ENCODE measurements around the gene ALOX12.

Gene ALOX12

DNA sequence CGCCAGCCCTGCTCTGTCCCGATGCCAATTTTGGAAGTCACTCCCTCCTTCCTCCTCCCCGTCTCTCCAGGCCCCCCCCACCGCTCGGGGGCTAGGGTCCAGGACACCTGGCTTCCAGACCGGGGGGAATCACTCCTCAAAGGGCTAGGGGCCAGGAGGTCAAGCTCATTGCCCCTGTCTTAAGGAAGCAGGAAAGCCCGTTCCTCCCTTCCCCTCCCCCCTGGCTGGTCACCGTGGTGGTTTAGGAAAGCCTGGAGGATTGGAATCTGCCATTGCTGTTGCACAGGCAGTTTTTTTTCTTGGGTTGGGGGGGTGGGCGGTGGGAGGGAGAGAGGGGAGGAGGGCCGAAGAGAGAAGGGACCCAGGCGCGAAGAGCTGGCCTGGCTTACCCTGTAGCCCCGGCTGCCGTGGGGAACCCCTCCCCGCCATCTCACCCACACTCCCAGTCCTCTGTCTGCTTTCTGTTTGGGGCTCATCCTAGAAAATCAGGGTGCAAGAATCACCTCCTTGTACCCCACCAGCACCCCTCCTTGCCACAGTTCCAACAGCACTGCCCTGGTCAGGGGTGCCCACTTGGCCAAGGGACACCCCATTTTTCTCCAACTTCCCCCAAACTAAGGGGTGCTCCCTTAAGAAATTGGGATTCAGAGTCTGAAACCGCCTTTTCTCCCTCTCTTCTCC lies 24.1 kb downstream of the ALOX12 start:
- Histone ChIP-seq H3K9ac (no peak overlapping the region), H3K4me2 (peak overlapping the region; percentile 49)

DNA sequence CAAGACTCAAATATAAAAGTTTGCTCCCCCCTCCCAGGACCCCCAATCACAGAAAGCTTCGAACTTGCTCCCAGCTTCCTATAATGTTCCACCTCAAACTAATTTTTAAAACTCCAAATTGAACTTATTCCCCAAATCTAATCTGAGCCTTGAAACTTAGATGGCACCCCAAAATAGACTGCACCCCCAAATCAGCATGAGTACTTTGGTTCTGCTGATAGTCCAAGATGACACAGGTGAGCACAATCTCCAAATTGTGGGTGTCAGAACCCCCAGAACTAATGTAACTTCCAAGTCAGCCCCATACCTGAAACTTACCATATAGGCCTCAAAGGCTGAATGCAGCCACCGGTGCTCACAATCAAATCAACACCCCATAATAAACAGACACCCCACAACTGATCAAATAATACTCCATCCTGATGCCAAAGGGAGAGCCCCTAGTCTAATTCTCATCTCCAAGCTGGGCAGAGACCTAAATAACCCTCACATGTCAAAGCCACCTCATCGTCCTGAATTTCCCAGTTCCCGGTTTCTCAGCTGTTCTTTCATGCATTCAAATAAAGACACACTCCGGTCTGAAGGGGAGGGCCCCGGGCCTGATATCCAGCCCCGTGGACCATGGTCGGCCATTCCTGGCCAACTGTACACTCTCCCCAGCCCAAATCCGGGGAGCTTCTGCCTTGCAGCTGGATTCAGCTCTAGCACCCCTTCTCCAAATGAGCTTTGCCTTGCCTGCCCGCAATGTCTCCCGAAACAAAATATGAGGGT lies 25.2 kb downstream of the ALOX12 start:
- Histone ChIP-seq H3K36me3 (0 out of 2 replicates have a peak, but pooled peaks cover 8% of the 10 kb centered on the region), H3K27ac (peak overlapping the region; percentile 77; the same call in 1 of the 2 replicates), H3K4me3 (no peak overlapping the region), H3K9ac (peak overlapping the region; percentile 72; the same call in 1 of the 2 replicates), H3K4me1 (peaks cover 79% of the 10 kb centered on the region), H3K9me3 (no peaks in the 10 kb centered on the region), H3K27me3 (peaks cover 32% of the 10 kb centered on the region), H4K20me1 (no peaks in the 10 kb centered on the region), H3K4me2 (peak overlapping the region; percentile 81)
- TF ChIP-seq Cebpa-rat (IDR thresholded peaks at IDR 0.05) = no peak

More for the DNA sequence above, 24.1 kb downstream of the ALOX12 start:
- no peak for TF ChIP-seq Cebpa-rat (IDR thresholded peaks at IDR 0.05)
- peaks cover 32% of the 10 kb centered on the region for H3K27me3 ChIP-seq
- H3K4me3 ChIP-seq = no peak overlapping the region
- no peaks in the 10 kb centered on the region for H4K20me1 ChIP-seq
- H3K4me1 ChIP-seq = peaks cover 89% of the 10 kb centered on the region
- H3K9me3 ChIP-seq = no peaks in the 10 kb centered on the region
- H3K36me3 ChIP-seq = 0 out of 2 replicates have a peak, but pooled peaks cover 8% of the 10 kb centered on the region
- peak overlapping the region; percentile 35; the same call in 1 of the 2 replicates for H3K27ac ChIP-seq

GRCh38 chr17:7021993-7022778 lies 26.3 kb downstream of the ALOX12 start:
- peaks cover 73% of the 10 kb centered on the region for H3K4me1 ChIP-seq
- peaks cover 32% of the 10 kb centered on the region for H3K27me3 ChIP-seq
- H3K9me3 ChIP-seq = no peaks in the 10 kb centered on the region
- H3K4me2 ChIP-seq = peak overlapping the region; percentile 81
- no peak for TF ChIP-seq Cebpa-rat (IDR thresholded peaks at IDR 0.05)
- H3K9ac ChIP-seq = peak overlapping the region; percentile 72
- no peaks in the 10 kb centered on the region for H4K20me1 ChIP-seq
- 0 out of 2 replicates have a peak, but pooled peaks cover under 1% of the 10 kb centered on the region for H3K36me3 ChIP-seq
- H3K4me3 ChIP-seq = peak overlapping the region; percentile 61
- peak overlapping the region; percentile 77 for H3K27ac ChIP-seq

GRCh38 chr17:7022781-7023571 lies 27.1 kb downstream of the ALOX12 start, which contains the start of gene BCL6B:
Gene BCL6B, plus strand, starts transcription at chr17:7023050. Its CDS starts 622 bp downstream, at chr17:7023672.
- peaks cover 70% of the 10 kb centered on the region for H3K4me1 ChIP-seq
- peak within 1 kb of the TSS; percentile 72 for H3K9ac ChIP-seq
- peak within 1 kb of the TSS; percentile 61 for H3K4me3 ChIP-seq
- H3K9me3 ChIP-seq = no peaks in the 10 kb centered on the region
- TF ChIP-seq Cebpa-rat (IDR thresholded peaks at IDR 0.05) = no peak
- 0 out of 2 replicates have a peak, but pooled peaks cover 4% of the 10 kb centered on the region for H3K36me3 ChIP-seq
- peak within 1 kb of the TSS; percentile 77 for H3K27ac ChIP-seq
- H3K27me3 ChIP-seq = peaks cover 32% of the 10 kb centered on the region
- H4K20me1 ChIP-seq = no peaks in the 10 kb centered on the region
- peak within 1 kb of the TSS; percentile 81 for H3K4me2 ChIP-seq

DNA sequence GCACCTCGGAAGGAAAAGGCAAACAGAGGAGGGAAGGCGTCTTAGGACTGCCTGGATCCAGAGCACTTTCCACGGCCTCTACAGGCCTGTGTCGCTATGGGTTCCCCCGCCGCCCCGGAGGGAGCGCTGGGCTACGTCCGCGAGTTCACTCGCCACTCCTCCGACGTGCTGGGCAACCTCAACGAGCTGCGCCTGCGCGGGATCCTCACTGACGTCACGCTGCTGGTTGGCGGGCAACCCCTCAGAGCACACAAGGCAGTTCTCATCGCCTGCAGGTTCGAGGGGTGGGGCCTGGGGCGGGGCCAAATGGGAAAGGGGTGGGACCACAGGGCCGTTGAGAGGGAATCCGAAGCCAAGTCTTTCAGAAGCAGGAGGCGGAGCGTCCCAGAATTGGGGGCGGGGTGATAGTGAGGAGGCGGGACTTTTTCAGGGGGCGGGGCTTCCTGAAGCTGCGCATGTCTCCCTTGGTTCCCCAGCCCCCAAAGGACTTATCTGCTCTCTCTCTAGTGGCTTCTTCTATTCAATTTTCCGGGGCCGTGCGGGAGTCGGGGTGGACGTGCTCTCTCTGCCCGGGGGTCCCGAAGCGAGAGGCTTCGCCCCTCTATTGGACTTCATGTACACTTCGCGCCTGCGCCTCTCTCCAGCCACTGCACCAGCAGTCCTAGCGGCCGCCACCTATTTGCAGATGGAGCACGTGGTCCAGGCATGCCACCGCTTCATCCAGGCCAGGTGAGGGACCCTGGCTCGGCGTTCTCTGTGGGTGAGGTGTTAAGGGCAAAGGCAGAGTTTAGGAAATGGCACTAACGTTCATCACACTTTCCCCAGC lies 27.9 kb downstream of the ALOX12 start:
- Histone ChIP-seq H3K9me3 (no peaks in the 10 kb centered on the region), H4K20me1 (no peaks in the 10 kb centered on the region), H3K27me3 (peaks cover 32% of the 10 kb centered on the region), H3K27ac (peak overlapping the region; percentile 77), H3K4me1 (peaks cover 63% of the 10 kb centered on the region), H3K9ac (peak overlapping the region; percentile 20; the same call in 1 of the 2 replicates), H3K36me3 (0 out of 2 replicates have a peak, but pooled peaks cover 4% of the 10 kb centered on the region), H3K4me3 (peak overlapping the region; percentile 61), H3K4me2 (peak overlapping the region; percentile 81)
- no peak for TF ChIP-seq Cebpa-rat (IDR thresholded peaks at IDR 0.05)

- H3K36me3 ChIP-seq = 0 out of 2 replicates have a peak, but pooled peaks cover 4% of the 10 kb centered on the region
- no peaks in the 10 kb centered on the region for H3K9me3 ChIP-seq
- no peak overlapping the region for H3K4me3 ChIP-seq
- H3K4me1 ChIP-seq = peaks cover 66% of the 10 kb centered on the region
- peak overlapping the region; percentile 33; the same call in 1 of the 2 replicates for H3K4me2 ChIP-seq
- H3K27ac ChIP-seq = no peak overlapping the region
- H3K27me3 ChIP-seq = peaks cover 32% of the 10 kb centered on the region
- H4K20me1 ChIP-seq = no peaks in the 10 kb centered on the region
- no peak overlapping the region for H3K9ac ChIP-seq
- TF ChIP-seq Cebpa-rat (IDR thresholded peaks at IDR 0.05) = no peak
Measured at GRCh38 chr17:7024402-7024785, 28.5 kb downstream of the ALOX12 start.

GRCh38 chr17:7025245-7025644 lies 29.4 kb downstream of the ALOX12 start:
- TF ChIP-seq Cebpa-rat (IDR thresholded peaks at IDR 0.05) = no peak
- H3K27ac ChIP-seq = no peak overlapping the region
- H3K36me3 ChIP-seq = 0 out of 2 replicates have a peak, but pooled peaks cover 4% of the 10 kb centered on the region
- H3K4me1 ChIP-seq = peaks cover 67% of the 10 kb centered on the region
- peaks cover 32% of the 10 kb centered on the region for H3K27me3 ChIP-seq
- H3K4me2 ChIP-seq = no peak overlapping the region
- no peaks in the 10 kb centered on the region for H4K20me1 ChIP-seq
- no peaks in the 10 kb centered on the region for H3K9me3 ChIP-seq
- H3K9ac ChIP-seq = no peak overlapping the region
- H3K4me3 ChIP-seq = no peak overlapping the region

DNA sequence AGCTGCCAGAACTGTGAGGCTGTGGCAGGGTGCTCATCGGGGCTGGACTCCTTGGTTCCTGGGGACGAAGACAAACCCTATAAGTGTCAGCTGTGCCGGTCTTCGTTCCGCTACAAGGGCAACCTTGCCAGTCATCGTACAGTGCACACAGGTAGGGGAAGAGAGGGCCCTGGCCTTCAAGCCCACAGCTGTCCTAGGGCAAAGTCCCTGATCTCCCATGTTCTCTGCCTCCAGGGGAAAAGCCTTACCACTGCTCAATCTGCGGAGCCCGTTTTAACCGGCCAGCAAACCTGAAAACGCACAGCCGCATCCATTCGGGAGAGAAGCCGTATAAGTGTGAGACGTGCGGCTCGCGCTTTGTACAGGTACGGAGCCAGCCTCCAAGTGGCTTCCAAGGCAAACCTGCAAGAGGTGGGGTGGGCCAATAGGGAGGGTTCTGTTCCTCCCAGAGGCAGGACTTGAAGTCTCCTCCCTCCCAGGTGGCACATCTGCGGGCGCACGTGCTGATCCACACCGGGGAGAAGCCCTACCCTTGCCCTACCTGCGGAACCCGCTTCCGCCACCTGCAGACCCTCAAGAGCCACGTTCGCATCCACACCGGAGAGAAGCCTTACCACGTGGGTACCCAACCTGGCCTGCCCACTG lies 30.7 kb downstream of the ALOX12 start:
- no peak overlapping the region for H3K27ac ChIP-seq
- H3K9ac ChIP-seq = no peak overlapping the region
- H3K9me3 ChIP-seq = no peaks in the 10 kb centered on the region
- H3K4me1 ChIP-seq = peaks cover 69% of the 10 kb centered on the region
- no peak overlapping the region for H3K4me3 ChIP-seq
- H3K4me2 ChIP-seq = no peak overlapping the region
- H4K20me1 ChIP-seq = no peaks in the 10 kb centered on the region
- no peak for TF ChIP-seq Cebpa-rat (IDR thresholded peaks at IDR 0.05)
- 0 out of 2 replicates have a peak, but pooled peaks cover 4% of the 10 kb centered on the region for H3K36me3 ChIP-seq
- peaks cover 26% of the 10 kb centered on the region for H3K27me3 ChIP-seq

Data from BLaER1 (cell line).